Loucy (cell line): ENCODE measurements around the gene NGLY1.

ENCODE experiments used
- H2AFZ ChIP-seq: fragments of 200-600 bp; sonication (generic); 2 replicates; pipeline ENCODE4 v1.6.0; 2016; ENCODE audit warnings: antibody characterized with exemption, mild to moderate bottlenecking, low read length, moderate library complexity
- H3F3A ChIP-seq: fragments of 200-600 bp; 2 replicates; pipeline ENCODE4 v1.6.0; 2016; ENCODE audit warnings: antibody characterized with exemption, low read depth, mild to moderate bottlenecking
- H3K27me3 ChIP-seq: fragments of 200-600 bp; sonication (generic); 2 replicates; pipeline ENCODE4 v1.6.1; 2014; ENCODE audit warnings: low read length, mild to moderate bottlenecking; ENCODE audit not compliant: insufficient read depth, poor library complexity, severe bottlenecking
- H3K36me3 ChIP-seq: fragments of 200-600 bp; sonication (generic); 2 replicates; pipeline ENCODE4 v1.6.1; 2016; ENCODE audit warnings: low read length; ENCODE audit not compliant: insufficient read depth
- H3K4me1 ChIP-seq: fragments of 200-600 bp; sonication (generic); 2 replicates; pipeline ENCODE4 v1.5.1; 2014; ENCODE audit warnings: low read length, mild to moderate bottlenecking; ENCODE audit not compliant: insufficient read depth, poor library complexity, severe bottlenecking
- H3K4me2 ChIP-seq: fragments of 200-600 bp; sonication (generic); 2 replicates; pipeline ENCODE4 v1.6.0; 2014; ENCODE audit warnings: antibody characterized with exemption, low read length, low read depth, mild to moderate bottlenecking; ENCODE audit not compliant: poor library complexity, severe bottlenecking
- H3K4me3 ChIP-seq: fragments of 200-600 bp; sonication (generic); 2 replicates; pipeline ENCODE4 v1.5.1; 2014; ENCODE audit warnings: low read length, mild to moderate bottlenecking, mixed read lengths; ENCODE audit not compliant: poor library complexity, severe bottlenecking
- H3K79me2 ChIP-seq: fragments of 200-600 bp; sonication (generic); 2 replicates; pipeline ENCODE4 v1.6.1; 2014; ENCODE audit warnings: low read length; ENCODE audit not compliant: insufficient read depth
- H3K9ac ChIP-seq: fragments of 200-600 bp; sonication (generic); 2 replicates; pipeline ENCODE4 v1.6.0; 2014; ENCODE audit warnings: mild to moderate bottlenecking, low read depth, low read length, moderate library complexity; ENCODE audit not compliant: poor library complexity, severe bottlenecking
- H3K9me2 ChIP-seq: fragments of 200-600 bp; sonication (generic); replicated peaks from 2 replicates; pipeline ENCODE4 v1.6.1; 2016; ENCODE audit warnings: low read depth, low read length, mixed read lengths
- H3K9me3 ChIP-seq: fragments of 200-600 bp; sonication (generic); 2 replicates; pipeline ENCODE4 v1.6.1; 2014; ENCODE audit warnings: mild to moderate bottlenecking, antibody characterized with exemption, low read length, low read depth; ENCODE audit not compliant: insufficient read depth
- H4K20me1 ChIP-seq: fragments of 200-600 bp; sonication (generic); 2 replicates; pipeline ENCODE4 v1.6.0; 2014; ENCODE audit warnings: antibody characterized with exemption, low read length, mild to moderate bottlenecking; ENCODE audit not compliant: insufficient read depth, poor library complexity, severe bottlenecking
- EZH2phosphoT487 ChIP-seq: fragments of 200-600 bp; IDR thresholded peaks from 2 replicates; pipeline ENCODE4 v1.6.1; 2018; ENCODE audit warnings: antibody characterized with exemption, mild to moderate bottlenecking, moderate library complexity, borderline replicate concordance
- TF ChIP-seq, protein P1 (sequence below): fragments of 200-600 bp; sonication (generic); conservative IDR thresholded peaks from 2 replicates; pipeline ENCODE4 v1.5.1; 2014; ENCODE audit warnings: mild to moderate bottlenecking, antibody characterized with exemption, low read length

Gene NGLY1

GRCh38 chr3:25817638-25818037 is 34.4 kb upstream of the NGLY1 start:
- Histone ChIP-seq H3K4me1 (peaks cover 25% of the 10 kb centered on the region), H4K20me1 (no peaks in the 10 kb centered on the region), H3K9me3 (no peaks in the 10 kb centered on the region), H3K36me3 (no peaks in the 10 kb centered on the region), H3K79me2 (no peaks in the 10 kb centered on the region), H3F3A (no peaks in the 10 kb centered on the region), H3K4me3 (no peak overlapping the region), H3K9me2 (no peaks in the 10 kb centered on the region), H2AFZ (0 out of 2 replicates have a peak overlapping the region, but pooled peaks have one; percentile 11), H3K9ac (peak overlapping the region; percentile 3), H3K27me3 (no peaks in the 10 kb centered on the region), H3K4me2 (peak overlapping the region; percentile 36)
- TF ChIP-seq EZH2phosphoT487: no peak
- TF ChIP-seq, protein P1, sequence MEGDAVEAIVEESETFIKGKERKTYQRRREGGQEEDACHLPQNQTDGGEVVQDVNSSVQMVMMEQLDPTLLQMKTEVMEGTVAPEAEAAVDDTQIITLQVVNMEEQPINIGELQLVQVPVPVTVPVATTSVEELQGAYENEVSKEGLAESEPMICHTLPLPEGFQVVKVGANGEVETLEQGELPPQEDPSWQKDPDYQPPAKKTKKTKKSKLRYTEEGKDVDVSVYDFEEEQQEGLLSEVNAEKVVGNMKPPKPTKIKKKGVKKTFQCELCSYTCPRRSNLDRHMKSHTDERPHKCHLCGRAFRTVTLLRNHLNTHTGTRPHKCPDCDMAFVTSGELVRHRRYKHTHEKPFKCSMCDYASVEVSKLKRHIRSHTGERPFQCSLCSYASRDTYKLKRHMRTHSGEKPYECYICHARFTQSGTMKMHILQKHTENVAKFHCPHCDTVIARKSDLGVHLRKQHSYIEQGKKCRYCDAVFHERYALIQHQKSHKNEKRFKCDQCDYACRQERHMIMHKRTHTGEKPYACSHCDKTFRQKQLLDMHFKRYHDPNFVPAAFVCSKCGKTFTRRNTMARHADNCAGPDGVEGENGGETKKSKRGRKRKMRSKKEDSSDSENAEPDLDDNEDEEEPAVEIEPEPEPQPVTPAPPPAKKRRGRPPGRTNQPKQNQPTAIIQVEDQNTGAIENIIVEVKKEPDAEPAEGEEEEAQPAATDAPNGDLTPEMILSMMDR: no peak

DNA sequence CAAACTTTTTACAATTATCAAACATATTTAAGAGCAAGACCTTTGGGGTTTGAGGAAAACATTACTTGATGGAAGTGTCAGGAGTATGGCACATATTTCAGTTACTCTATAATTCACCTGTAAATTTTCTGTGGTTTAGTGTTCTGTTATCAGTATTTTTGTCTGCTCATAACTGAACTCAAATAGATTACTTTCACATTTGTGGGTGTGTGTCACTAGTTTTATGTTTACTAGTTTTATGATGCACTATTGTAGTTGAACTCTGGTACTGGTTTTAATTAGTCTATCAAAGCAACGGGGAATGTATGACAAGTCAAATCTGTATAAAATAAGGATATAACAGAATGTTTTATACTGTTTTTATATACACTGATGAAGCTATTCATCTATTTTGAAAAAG is 33.9 kb upstream of the NGLY1 start:
- no peaks in the 10 kb centered on the region for H3K9me3 ChIP-seq
- H3K4me2 ChIP-seq: peak overlapping the region; percentile 36
- H3K4me3 ChIP-seq: no peak overlapping the region
- peaks cover 25% of the 10 kb centered on the region for H3K4me1 ChIP-seq
- H3K9me2 ChIP-seq: no peaks in the 10 kb centered on the region
- no peaks in the 10 kb centered on the region for H3K79me2 ChIP-seq
- no peaks in the 10 kb centered on the region for H3F3A ChIP-seq
- TF ChIP-seq, protein P1: no peak
- TF ChIP-seq EZH2phosphoT487: no peak
- no peak overlapping the region for H2AFZ ChIP-seq
- no peaks in the 10 kb centered on the region for H3K27me3 ChIP-seq
- H3K36me3 ChIP-seq: no peaks in the 10 kb centered on the region
- no peak overlapping the region for H3K9ac ChIP-seq
- H4K20me1 ChIP-seq: no peaks in the 10 kb centered on the region

- peaks cover 13% of the 10 kb centered on the region for H3K4me1 ChIP-seq
- no peaks in the 10 kb centered on the region for H3K9me3 ChIP-seq
- H3K9me2 ChIP-seq: no peaks in the 10 kb centered on the region
These were observed 29.4 kb upstream of the NGLY1 start for GRCh38 chr3:25812644-25813043.

More at GRCh38 chr3:25812644-25813043, 29.4 kb upstream of the NGLY1 start:
- TF ChIP-seq EZH2phosphoT487: no peak
- TF ChIP-seq, protein P1: no peak
- H3K9ac ChIP-seq: no peak overlapping the region
- no peaks in the 10 kb centered on the region for H3K27me3 ChIP-seq
- H3K4me3 ChIP-seq: no peak overlapping the region
- no peak overlapping the region for H3K4me2 ChIP-seq
- H3K79me2 ChIP-seq: no peaks in the 10 kb centered on the region
- H4K20me1 ChIP-seq: no peaks in the 10 kb centered on the region
- peak overlapping the region; percentile 56; the same call in 1 of the 2 replicates for H2AFZ ChIP-seq
- H3F3A ChIP-seq: no peaks in the 10 kb centered on the region
- no peaks in the 10 kb centered on the region for H3K36me3 ChIP-seq
